H1 (cell line): Measurements from ENCODE around the gene FBXO47. TPM values are rescaled to one million over a fixed set of nuclear protein-coding genes. Genes with fewer than 3 reads are reported as not detected.

Experiments used
- CTCF ChIA-PET: fragments of 300-600 bp; sonication (Branson Sonifier 250); formaldehyde crosslinking; loops from one replicate; lab custom pipeline; 2021; ENCODE audit not compliant: partially characterized antibody; lab: Charles Lee
- POLR2A ChIA-PET: fragments of 300-600 bp; sonication (Branson Sonifier 250); formaldehyde crosslinking; loops from one replicate; lab custom pipeline; 2021; ENCODE audit warnings: inconsistent platforms; ENCODE audit not compliant: partially characterized antibody; lab: Charles Lee
- DNase-seq, 2 experiments: peaks; one replicate each; pipeline versions ENCODE4 v3.0.0 to v3.0.0-alpha.2; 2010 to 2022; ENCODE audit warnings: low spot score in 2 of 2, low read depth in 1 of 2, mixed read lengths in 1 of 2
- FAIRE-seq: peaks from 2 replicates; lab custom pipeline; 2011; peaks lifted over from hg19 to GRCh38; lab: Jason Lieb, UNC
- H2AFZ ChIP-seq: 2 replicates; pipeline ENCODE4 v1.8.1; 2012; ENCODE audit warnings: low read length, inconsistent platforms
- H2AK5ac ChIP-seq: 2 replicates; pipeline ENCODE4 v1.6.1; 2013; ENCODE audit warnings: low read depth, low read length
- H2BK120ac ChIP-seq: replicated peaks from 2 replicates; pipeline ENCODE3; 2013; ENCODE audit warnings: low read depth, low read length, inconsistent platforms
- H2BK12ac ChIP-seq: 2 replicates; pipeline ENCODE4 v1.6.1; 2013; ENCODE audit warnings: low read depth, low read length
- H2BK15ac ChIP-seq: 2 replicates; pipeline ENCODE4 v1.6.1; 2013; ENCODE audit warnings: low read length
- H2BK20ac ChIP-seq: 2 replicates; pipeline ENCODE4 v1.6.1; 2013; ENCODE audit warnings: low read length
- H2BK5ac ChIP-seq: 2 replicates; pipeline ENCODE4 v1.6.1; 2013; ENCODE audit warnings: low read depth, low read length
- H3K14ac ChIP-seq: 2 replicates; pipeline ENCODE4 v1.6.1; 2013; ENCODE audit warnings: inconsistent platforms; ENCODE audit not compliant: insufficient read length
- H3K18ac ChIP-seq: 2 replicates; pipeline ENCODE4 v1.6.1; 2013; ENCODE audit warnings: low read length; ENCODE audit errors: extremely low read depth
- H3K23ac ChIP-seq: 2 replicates; pipeline ENCODE4 v1.6.1; 2013; ENCODE audit warnings: inconsistent platforms; ENCODE audit not compliant: insufficient read length
- H3K23me2 ChIP-seq: 2 replicates; pipeline ENCODE4 v1.6.1; 2013; ENCODE audit warnings: low read depth, low read length
- H3K27ac ChIP-seq: 2 replicates; pipeline ENCODE4 v1.6.1; 2011; ENCODE audit warnings: low read depth, low read length, inconsistent platforms
- H3K27me3 ChIP-seq, 4 experiments: replicated peaks in 1 of 4; 1 replicate in 1 of 4; 2 replicates in 3 of 4; pipeline versions ENCODE4 v1.6.1 to v1.8.1; 2011 to 2013; ENCODE audit warnings: low read length in 3 of 4, mild to moderate bottlenecking in 3 of 4, inconsistent platforms in 2 of 4, mixed read lengths in 2 of 4, moderate library complexity in 1 of 4; ENCODE audit not compliant: control insufficient read depth in 3 of 4, insufficient read depth in 3 of 4; ENCODE audit errors: extremely low read depth in 1 of 4
- H3K36me3 ChIP-seq, 4 experiments: 2 replicates each; pipeline versions ENCODE4 v1.6.1 to v1.8.1; 2011 to 2013; ENCODE audit warnings: mild to moderate bottlenecking in 4 of 4, low read length in 3 of 4, moderate library complexity in 2 of 4, control low read depth in 1 of 4, inconsistent platforms in 1 of 4; ENCODE audit not compliant: insufficient read depth in 4 of 4, control insufficient read depth in 2 of 4
- H3K4ac ChIP-seq: replicated peaks from 2 replicates; pipeline ENCODE3; 2013; ENCODE audit warnings: low read length, low read depth, mixed read lengths, inconsistent platforms; ENCODE audit not compliant: insufficient read length
- H3K4me1 ChIP-seq, 4 experiments: replicated peaks in 1 of 4; 1 replicate in 1 of 4; 2 replicates in 3 of 4; pipeline versions ENCODE4 v1.6.1 to v1.8.1; 2011 to 2013; ENCODE audit warnings: low read length in 3 of 4, inconsistent platforms in 2 of 4, mixed read lengths in 1 of 4; ENCODE audit not compliant: insufficient read depth in 4 of 4, control insufficient read depth in 3 of 4
- H3K4me2 ChIP-seq, 2 experiments: 2 replicates each; pipeline versions ENCODE4 v1.6.1 to v1.8.1; 2011 to 2013; ENCODE audit warnings: low read depth in 2 of 2, low read length in 2 of 2, control low read depth in 1 of 2, inconsistent platforms in 1 of 2, mild to moderate bottlenecking in 1 of 2; ENCODE audit not compliant: insufficient read depth in 1 of 2
- H3K4me3 ChIP-seq, 4 experiments: fragments of 200-600, 300-600 bp in 1 of 4; sonication (generic), shearing (Covaris generic), sonication (Bioruptor Twin) in 1 of 4; 2 replicates each; pipeline versions ENCODE4 v1.5.1 to v1.8.1; 2011 to 2016; ENCODE audit warnings: low read length in 4 of 4, low read depth in 3 of 4, control low read depth in 2 of 4, inconsistent platforms in 2 of 4, mild to moderate bottlenecking in 2 of 4, mixed read lengths in 1 of 4, moderate library complexity in 1 of 4; ENCODE audit not compliant: insufficient read depth in 2 of 4; ENCODE audit errors: extremely low read depth in 1 of 4
- H3K56ac ChIP-seq: replicated peaks from 2 replicates; pipeline ENCODE3; 2013; ENCODE audit warnings: low read depth, mild to moderate bottlenecking, mixed read lengths, low read length, inconsistent platforms; ENCODE audit not compliant: insufficient read length
- H3K79me1 ChIP-seq: 2 replicates; pipeline ENCODE4 v1.6.1; 2013; ENCODE audit warnings: low read depth, low read length, control low read depth
- H3K79me2 ChIP-seq, 2 experiments: 2 replicates each; pipeline versions ENCODE4 v1.6.1 to v1.8.1; 2012 to 2013; ENCODE audit warnings: low read length in 2 of 2, mild to moderate bottlenecking in 2 of 2, inconsistent platforms in 1 of 2; ENCODE audit not compliant: insufficient read depth in 2 of 2, control insufficient read depth in 1 of 2
- H3K9ac ChIP-seq, 4 experiments: replicated peaks in 1 of 4; 1 replicate in 1 of 4; 2 replicates in 3 of 4; pipeline versions ENCODE4 v1.6.1 to v1.8.1; 2011 to 2013; ENCODE audit warnings: low read depth in 3 of 4, low read length in 3 of 4, control low read depth in 2 of 4, mild to moderate bottlenecking in 2 of 4, moderate library complexity in 2 of 4, inconsistent platforms in 1 of 4; ENCODE audit errors: extremely low read depth in 1 of 4
- H3K9me3 ChIP-seq, 2 experiments: 2 replicates each; pipeline versions ENCODE4 v1.6.1 to v1.8.1; 2012 to 2013; ENCODE audit warnings: mild to moderate bottlenecking in 2 of 2, moderate library complexity in 2 of 2, control low read depth in 1 of 2, inconsistent platforms in 1 of 2, low read depth in 1 of 2, low read length in 1 of 2, mixed read lengths in 1 of 2; ENCODE audit not compliant: insufficient read depth in 2 of 2
- H4K20me1 ChIP-seq, 2 experiments: replicated peaks in 1 of 2; 2 replicates each; pipeline versions ENCODE3 to v1.8.1; 2011 to 2013; ENCODE audit warnings: inconsistent platforms in 2 of 2, low read length in 2 of 2, mild to moderate bottlenecking in 1 of 2; ENCODE audit not compliant: insufficient read depth in 2 of 2, control insufficient read depth in 1 of 2
- H4K5ac ChIP-seq: 2 replicates; pipeline ENCODE4 v1.6.1; 2013; ENCODE audit warnings: low read length, low read depth, mixed read lengths, inconsistent platforms; ENCODE audit not compliant: insufficient read length
- H4K8ac ChIP-seq: 2 replicates; pipeline ENCODE4 v1.8.0; 2013; ENCODE audit warnings: mild to moderate bottlenecking, moderate library complexity, low read length, inconsistent platforms; ENCODE audit not compliant: insufficient read depth; ENCODE audit errors: extremely low read depth
- H4K91ac ChIP-seq: replicated peaks from 2 replicates; pipeline ENCODE3; 2013; ENCODE audit warnings: low read length, mixed read lengths, inconsistent platforms; ENCODE audit not compliant: insufficient read length
- BRCA1 ChIP-seq: IDR thresholded peaks from 2 replicates; pipeline ENCODE4 v1.6.1; 2012; ENCODE audit warnings: low read depth, low read length, improper control_type of control experiment
- CTBP2 ChIP-seq: IDR thresholded peaks from 2 replicates; pipeline ENCODE4 v1.7.0; 2011; ENCODE audit warnings: borderline replicate concordance, mild to moderate bottlenecking, moderate library complexity, mixed read lengths, low read length; ENCODE audit not compliant: insufficient read depth, insufficient read length
- EP300 ChIP-seq, 2 experiments: IDR thresholded peaks; 1 replicate in 1 of 2; 2 replicates in 1 of 2; pipeline ENCODE4 v1.6.1; 2011 to 2012; ENCODE audit warnings: low read depth in 2 of 2, low read length in 2 of 2, mild to moderate bottlenecking in 2 of 2, borderline replicate concordance in 1 of 2, inconsistent platforms in 1 of 2, moderate library complexity in 1 of 2
- GABPA ChIP-seq: IDR thresholded peaks from 2 replicates; pipeline ENCODE4 v1.6.1; 2011; ENCODE audit warnings: mild to moderate bottlenecking, low read length, moderate library complexity, borderline replicate concordance; ENCODE audit not compliant: insufficient read depth
- JUN ChIP-seq: IDR thresholded peaks from 2 replicates; pipeline ENCODE4 v1.6.1; 2011; ENCODE audit warnings: low read depth, mild to moderate bottlenecking, improper control_type of control experiment, low read length
- KDM4A ChIP-seq: IDR thresholded peaks from one replicate; pipeline ENCODE4 v1.7.1; 2012; ENCODE audit warnings: low read depth, mild to moderate bottlenecking, moderate library complexity, low read length, inconsistent platforms; ENCODE audit not compliant: severe bottlenecking
- PHF8 ChIP-seq: fragments of 200-600 bp; sonication (generic); conservative IDR thresholded peaks from 2 replicates; pipeline ENCODE4 v1.7.1; 2012; ENCODE audit warnings: low read depth, mild to moderate bottlenecking, inconsistent platforms, low read length, moderate library complexity
- RAD21 ChIP-seq, 2 experiments: IDR thresholded peaks in 1 of 2; conservative IDR thresholded peaks in 1 of 2; 2 replicates each; pipeline ENCODE4 v1.6.1; 2011; ENCODE audit warnings: low read depth in 2 of 2, low read length in 2 of 2, improper control_type of control experiment in 1 of 2, inconsistent platforms in 1 of 2, mild to moderate bottlenecking in 1 of 2, moderate library complexity in 1 of 2
- SAP30 ChIP-seq: fragments of 300-600 bp; sonication (generic); IDR thresholded peaks from 2 replicates; pipeline ENCODE4 v1.7.1; 2012; ENCODE audit warnings: low read length, moderate library complexity, mild to moderate bottlenecking, inconsistent platforms; ENCODE audit not compliant: insufficient read depth, insufficient replicate concordance
- TAF1 ChIP-seq: IDR thresholded peaks from 2 replicates; pipeline ENCODE4 v1.6.1; 2011; ENCODE audit warnings: mild to moderate bottlenecking, low read depth, low read length
- ZNF274 ChIP-seq: IDR thresholded peaks from 2 replicates; pipeline ENCODE4 v1.7.0; 2012; ENCODE audit warnings: low read length, borderline replicate concordance; ENCODE audit errors: extremely low read depth
- WGBS, 2 experiments: shearing (Covaris generic) in 1 of 2; methylation state at CpG; one replicate each; pipeline versions ENCODE4 v1.1.6 to v1.1.7; 2013 to 2015; ENCODE audit warnings: low lambda C conversion rate in 2 of 2, mixed read lengths in 2 of 2, inconsistent platforms in 1 of 2, low coverage in 1 of 2, missing lambda C conversion rate in 1 of 2; ENCODE audit not compliant: insufficient replicate concordance in 2 of 2, insufficient coverage in 1 of 2, insufficient read length in 1 of 2; ENCODE audit errors: extremely low coverage in 1 of 2, missing lambda C conversion rate in 1 of 2; 5-methylcytosine and 5-hydroxymethylcytosine counted together
- polyA plus RNA-seq, 7 experiments: library from polyadenylated mRNA; depleted of rRNA in 3 of 7; stranded (reverse) in 5 of 7; unstranded in 2 of 7; fragments of >200 nt in 5 of 7; fragments of 200-250 nt in 2 of 7; gene quantifications; 1 replicate in 5 of 7; 2 replicates in 1 of 7; 4 replicates in 1 of 7; pipeline versions ENCODE4 v1.2.1 to v1.2.3, GENCODE V29; 2011 to 2013; ENCODE audit warnings: missing spikeins in 2 of 7, mixed read lengths in 2 of 7
- total RNA-seq: library from RNA; stranded (reverse); fragmentation: NEBNext Ultra II Directional; extraction: Animal tissue kit (Norgen Biotek cat#: 25700); gene quantifications from 2 replicates; pipeline ENCODE4 v1.2.1, GENCODE V29; 2021
- TF ChIP-seq, protein P1 (sequence below): IDR thresholded peaks from 2 replicates; pipeline ENCODE4 v1.6.1; 2011; ENCODE audit warnings: low read depth, mild to moderate bottlenecking, low read length; ENCODE audit not compliant: insufficient read depth

FBXO47 gene
- total and polyA plus RNA-seq, 2 of the 8 experiments (the other 6 are each of a cell fraction or from before 2014, with no cell fraction given) = not detected

DNA sequence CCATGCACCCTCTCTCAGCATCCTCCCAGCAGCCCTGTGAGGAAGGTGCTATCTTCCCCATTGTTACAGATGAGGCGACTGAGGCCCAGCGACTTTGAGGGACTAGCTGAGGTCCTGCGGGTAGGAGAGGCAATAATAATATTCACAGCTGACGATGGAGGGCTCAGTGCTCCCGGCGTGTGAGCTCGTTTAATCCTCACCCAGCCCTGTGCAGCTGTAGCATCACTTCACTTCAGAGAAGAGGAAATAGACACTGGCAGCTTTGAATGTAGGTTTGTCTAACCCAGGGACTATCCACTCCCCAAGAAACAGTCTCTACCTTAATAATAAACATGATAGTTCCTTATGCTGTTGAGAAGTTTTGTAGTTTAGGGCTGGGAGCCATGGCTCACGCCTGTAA, 75.8 kb downstream of the FBXO47 start:
- no peak for TF ChIP-seq SAP30
- no peak for TF ChIP-seq EP300 (IDR thresholded peaks at IDR 0.05; ENCODE audit: borderline replicate concordance in 1 of 2, low read depth in 2 of 2, low read length in 2 of 2)
- TF ChIP-seq KDM4A = no peak
- TF ChIP-seq TAF1 = no peak
- no peak for TF ChIP-seq RAD21 (IDR thresholded peaks at IDR 0.05 in 1 of 2, conservative IDR thresholded peaks at IDR 0.05 in 1 of 2; ENCODE audit: low read depth in 2 of 2, low read length in 2 of 2)
- TF ChIP-seq, protein P1, sequence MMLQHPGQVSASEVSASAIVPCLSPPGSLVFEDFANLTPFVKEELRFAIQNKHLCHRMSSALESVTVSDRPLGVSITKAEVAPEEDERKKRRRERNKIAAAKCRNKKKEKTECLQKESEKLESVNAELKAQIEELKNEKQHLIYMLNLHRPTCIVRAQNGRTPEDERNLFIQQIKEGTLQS = no peak
- TF ChIP-seq PHF8 = no peak
- no peak for TF ChIP-seq GABPA
- TF ChIP-seq BRCA1 = no peak
- TF ChIP-seq CTBP2 = no peak
- TF ChIP-seq JUN = no peak
- no peak for TF ChIP-seq ZNF274
- no peak for DNase-seq
- POLR2A ChIA-PET = interaction anchor here (1.0 kb wide), 1 partner anchor 11 kb away, joined by 4 read pairs; no protein-coding TSS in a partner anchor

More for the DNA sequence above, 75.8 kb downstream of the FBXO47 start:
- no peak overlapping the region for H3K14ac ChIP-seq
- H3K23ac ChIP-seq = no peak overlapping the region
- no peaks in the 10 kb centered on the region for H3K9me3 ChIP-seq
- H2BK15ac ChIP-seq = no peak overlapping the region
- peaks cover 4% of the 10 kb centered on the region for H3K79me1 ChIP-seq
- H2AK5ac ChIP-seq = no peak overlapping the region
- 89% methylated on average over 8 of the region's 8 CpGs; no CpG with 5 or more reads in 1 of the 2 experiments for WGBS, 2 experiments
- no peak for FAIRE-seq
- H4K5ac ChIP-seq = no peak overlapping the region
- no peak overlapping the region for H3K18ac ChIP-seq
- no peak overlapping the region for H3K27ac ChIP-seq
- peaks cover 0 to 23% of the 10 kb centered on the region in 2 experiments; a peak in 1 of 4 replicates for H3K79me2 ChIP-seq
- no peak overlapping the region for H4K8ac ChIP-seq
- CTCF ChIA-PET = interaction anchor here (0.6 to 1.0 kb wide), 5 partner anchors 10 to 345 kb away, joined by 3 to 4 read pairs (median 3); no protein-coding TSS in a partner anchor
- no peak overlapping the region for H3K4ac ChIP-seq
- H3K27me3 ChIP-seq = no peaks in the 10 kb centered on the region
- no peaks in the 10 kb centered on the region for H3K23me2 ChIP-seq
- no peak overlapping the region for H2AFZ ChIP-seq
- H3K36me3 ChIP-seq = peaks cover 0 to 18% (median 12%) of the 10 kb centered on the region in 4 experiments; a peak in 7 of 8 replicates
- peaks cover 0 to 7% (median 4%) of the 10 kb centered on the region in 4 experiments; a peak in 5 of 7 replicates for H3K4me1 ChIP-seq
- H3K4me2 ChIP-seq = no peak overlapping the region
- no peak overlapping the region for H2BK20ac ChIP-seq
- no peak overlapping the region for H3K9ac ChIP-seq
- H4K91ac ChIP-seq = no peak overlapping the region
- H2BK120ac ChIP-seq = no peak overlapping the region
- no peak overlapping the region for H2BK12ac ChIP-seq
- no peak overlapping the region for H2BK5ac ChIP-seq
- H3K56ac ChIP-seq = no peak overlapping the region
- peaks cover 2 to 15% of the 10 kb centered on the region in 2 experiments for H4K20me1 ChIP-seq
- H3K4me3 ChIP-seq = no peak overlapping the region
